NCI-H446 (cell line): Measurements from ENCODE around the gene DPRX.

Source experiments
- DNase-seq, 2 experiments: peaks; one replicate each; lab custom pipeline; 2025; lab: John Stamatoyannopoulos, UW

DPRX gene

GRCh38 chr19:53631949-53632407 lies at the start of gene DPRX:
TSS of gene DPRX (plus strand) at chr19:53631999. CDS start at chr19:53632107, 108 bp downstream.
- DNase-seq = no peak

GRCh38 chr19:53583181-53583580 lies 48.6 kb upstream of the DPRX start:
- DNase-seq = no peak

GRCh38 chr19:53586277-53586691 lies 45.5 kb upstream of the DPRX start:
- DNase-seq = no peak

GRCh38 chr19:53594811-53595509 lies 36.8 kb upstream of the DPRX start:
- no peak for DNase-seq

- no peak for DNase-seq
Observed at GRCh38 chr19:53595510-53595867, 36.3 kb upstream of the DPRX start.

- no peak for DNase-seq
Observed at GRCh38 chr19:53596056-53596455, 35.7 kb upstream of the DPRX start.

- no peak for DNase-seq
Observed at GRCh38 chr19:53597023-53597422, 34.8 kb upstream of the DPRX start.

GRCh38 chr19:53598361-53598760 lies 33.4 kb upstream of the DPRX start:
- no peak for DNase-seq

- no peak for DNase-seq
Observed at GRCh38 chr19:53600217-53600616, 31.6 kb upstream of the DPRX start.

- DNase-seq = no peak
Observed at GRCh38 chr19:53606031-53606430, 25.8 kb upstream of the DPRX start.

- DNase-seq = no peak
Observed at GRCh38 chr19:53608381-53608780, 23.4 kb upstream of the DPRX start.

GRCh38 chr19:53612762-53613526 lies 18.9 kb upstream of the DPRX start:
- no peak for DNase-seq

GRCh38 chr19:53621885-53622740 lies 9.7 kb upstream of the DPRX start:
- DNase-seq = no peak

GRCh38 chr19:53624771-53625545 lies 6.8 kb upstream of the DPRX start:
- DNase-seq = no peak

GRCh38 chr19:53626486-53626885 lies 5.3 kb upstream of the DPRX start:
- DNase-seq = no peak

GRCh38 chr19:53626976-53627375 lies 4.8 kb upstream of the DPRX start:
- no peak for DNase-seq

GRCh38 chr19:53634768-53635167 lies 3.0 kb downstream of the DPRX start:
- DNase-seq = no peak

- no peak for DNase-seq
Observed at GRCh38 chr19:53639471-53639870, 7.7 kb downstream of the DPRX start.

GRCh38 chr19:53642381-53643099 lies 10.7 kb downstream of the DPRX start:
- DNase-seq = no peak

GRCh38 chr19:53644061-53644816 lies 12.4 kb downstream of the DPRX start:
- no peak for DNase-seq
